IPS DF 19.7 (cell line): ENCODE measurements around the gene EVA1C.

Experiments
- DNase-seq: peaks from one replicate; pipeline ENCODE4 v3.0.0-alpha.2; 2013; ENCODE audit warnings: low read depth, low spot score

EVA1C gene

DNA sequence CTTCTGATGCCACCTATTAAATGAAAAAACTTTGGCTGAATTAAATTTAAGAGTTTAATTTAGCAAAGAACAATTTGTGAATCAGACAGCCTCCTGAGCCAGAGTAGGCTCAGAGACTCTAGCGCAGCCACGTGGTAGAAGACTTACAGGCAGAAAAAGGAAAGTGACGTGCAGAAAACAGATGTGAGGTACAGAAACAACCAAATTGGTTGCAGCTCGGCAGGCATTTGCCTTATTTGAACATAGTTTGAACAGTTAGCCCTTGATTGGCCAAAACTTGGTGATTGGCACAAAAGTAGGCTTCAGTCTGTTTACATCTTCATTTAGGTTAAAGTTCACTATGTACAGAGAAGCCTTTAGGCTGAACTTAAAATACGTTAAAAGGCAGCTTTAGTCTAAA, 149.9 kb downstream of the EVA1C start:
- peak; percentile 42 for DNase-seq

GRCh38 chr21:32562915-32563314, 150.4 kb downstream of the EVA1C start:
- DNase-seq: no peak
